GM15510 (cell line): ENCODE measurements around the gene KCND2.

ENCODE experiments used
- POLR2A ChIP-seq: IDR thresholded peaks from 3 replicates; pipeline ENCODE4 v1.6.1; 2011; ENCODE audit warnings: borderline replicate concordance; ENCODE audit not compliant: insufficient read length; ENCODE audit errors: extremely low read depth

The KCND2 gene

DNA sequence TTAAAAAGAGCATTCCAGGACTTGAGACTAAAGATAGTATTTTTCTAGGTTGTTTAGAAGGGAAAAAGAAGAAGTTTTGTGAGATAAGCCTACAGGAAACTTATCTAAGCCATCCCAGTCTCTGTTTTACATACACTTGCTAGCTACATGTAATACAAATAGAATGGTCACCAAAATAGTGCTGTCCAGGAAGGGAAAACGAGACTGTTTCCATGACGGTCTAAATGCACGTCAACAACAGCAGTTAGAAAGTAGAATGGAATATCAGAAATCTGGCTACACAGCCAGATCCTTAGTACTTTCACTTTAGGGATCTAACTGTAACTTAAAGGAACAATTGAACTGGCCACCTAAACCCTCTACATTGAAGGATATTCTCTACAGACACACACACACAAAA lies 467.4 kb downstream of the KCND2 start:
- no peak for TF ChIP-seq POLR2A

GRCh38 chr7:120741371-120742042 lies 468.5 kb downstream of the KCND2 start:
- TF ChIP-seq POLR2A, result no peak

DNA sequence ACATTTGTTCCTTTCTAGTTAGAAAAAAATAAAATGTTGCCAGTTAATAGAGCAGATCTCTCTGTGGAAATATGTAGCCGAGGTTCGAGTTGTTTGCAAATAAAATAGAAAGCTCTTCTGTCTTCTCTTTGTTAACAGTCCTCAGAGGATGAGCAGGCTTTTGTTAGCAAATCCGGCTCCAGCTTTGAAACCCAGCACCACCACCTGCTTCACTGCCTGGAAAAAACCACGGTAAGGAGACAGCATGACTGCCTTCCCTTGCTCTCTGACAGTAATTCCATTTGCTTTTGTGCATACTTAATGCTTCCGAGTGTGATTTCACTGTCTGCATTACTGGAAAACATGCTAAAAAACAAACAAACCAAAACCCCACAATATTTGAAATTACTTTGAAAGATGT lies 469.4 kb downstream of the KCND2 start:
- TF ChIP-seq POLR2A, result no peak

DNA sequence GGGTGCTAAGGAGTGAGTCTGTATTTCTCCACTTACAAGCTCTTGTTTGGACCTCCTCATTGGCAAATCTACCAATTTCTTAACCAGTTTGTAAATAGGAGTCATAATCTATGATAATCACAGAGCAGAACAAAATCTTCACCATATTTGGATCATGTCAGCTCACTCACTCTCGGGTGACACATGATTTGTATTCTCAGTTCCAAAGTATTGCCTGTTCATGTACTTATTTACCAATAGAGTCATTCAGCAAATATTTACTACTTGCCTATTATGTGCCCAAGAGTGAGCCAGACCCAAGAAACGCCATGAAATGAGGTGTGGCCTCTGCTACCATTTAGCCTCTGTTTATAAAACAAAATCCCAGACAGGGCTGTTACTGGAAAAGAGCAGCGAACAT lies 470.2 kb downstream of the KCND2 start:
- TF ChIP-seq POLR2A, result no peak

- no peak for TF ChIP-seq POLR2A
These were observed 487.1 kb downstream of the KCND2 start for GRCh38 chr7:120760050-120760449.

DNA sequence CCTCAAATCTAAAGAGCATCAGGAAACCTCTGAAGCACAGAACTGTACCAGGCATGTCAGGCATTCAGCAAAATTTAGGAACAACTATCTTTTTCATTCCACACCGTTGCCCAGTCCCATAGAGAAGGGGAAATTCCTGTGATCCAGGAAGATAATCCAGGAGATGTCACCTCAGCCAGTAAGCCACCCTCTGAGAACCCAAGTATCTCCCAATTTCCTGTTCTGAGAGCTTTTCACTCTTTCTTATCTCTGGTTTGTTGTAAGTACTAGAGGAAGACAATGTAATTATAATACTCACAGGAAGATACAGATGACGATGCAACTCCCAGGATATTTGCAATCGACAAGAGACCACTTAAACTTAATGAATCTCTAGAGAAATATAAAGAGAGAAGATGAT lies 487.9 kb downstream of the KCND2 start:
- TF ChIP-seq POLR2A, result no peak

DNA sequence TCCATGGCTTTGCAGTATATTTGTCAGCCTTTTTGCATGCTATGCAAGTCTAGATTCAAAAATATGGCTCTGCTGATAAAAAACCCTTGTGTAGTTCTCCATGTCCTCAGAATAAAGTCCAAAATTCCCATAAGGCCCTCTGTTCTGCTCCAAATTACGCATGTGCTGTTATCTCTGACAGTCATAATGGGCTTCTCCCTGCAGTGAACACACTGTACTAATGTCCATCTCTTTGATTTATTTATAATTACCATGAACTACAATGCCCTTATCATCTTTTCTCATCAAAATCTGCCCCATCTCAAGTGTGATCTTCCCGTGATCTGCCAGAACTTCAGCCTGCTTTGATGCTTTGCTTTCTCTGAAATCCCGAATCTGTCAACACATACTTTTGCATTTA lies 497.2 kb downstream of the KCND2 start:
- TF ChIP-seq POLR2A, result no peak

GRCh38 chr7:120774481-120774880 lies 501.5 kb downstream of the KCND2 start:
- TF ChIP-seq POLR2A, result no peak

DNA sequence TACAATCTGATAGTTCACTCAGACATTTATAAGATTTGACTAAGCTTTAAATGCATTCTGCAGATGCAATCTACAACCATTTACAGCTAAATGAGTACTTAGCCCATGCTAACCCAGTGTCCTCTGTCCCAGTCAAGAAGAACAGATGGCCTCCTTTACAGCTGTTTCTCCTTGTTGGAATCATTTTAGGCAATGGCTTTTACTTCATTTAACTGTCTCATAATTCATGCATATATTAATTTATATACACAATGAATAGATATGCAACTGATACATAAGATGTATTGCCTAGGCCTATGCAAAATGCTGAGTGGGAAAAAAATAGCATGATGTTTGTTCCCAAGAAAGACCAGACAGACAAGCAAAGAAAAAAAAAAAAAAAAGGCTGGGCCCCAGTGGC lies 502.8 kb downstream of the KCND2 start:
- TF ChIP-seq POLR2A, result no peak

DNA sequence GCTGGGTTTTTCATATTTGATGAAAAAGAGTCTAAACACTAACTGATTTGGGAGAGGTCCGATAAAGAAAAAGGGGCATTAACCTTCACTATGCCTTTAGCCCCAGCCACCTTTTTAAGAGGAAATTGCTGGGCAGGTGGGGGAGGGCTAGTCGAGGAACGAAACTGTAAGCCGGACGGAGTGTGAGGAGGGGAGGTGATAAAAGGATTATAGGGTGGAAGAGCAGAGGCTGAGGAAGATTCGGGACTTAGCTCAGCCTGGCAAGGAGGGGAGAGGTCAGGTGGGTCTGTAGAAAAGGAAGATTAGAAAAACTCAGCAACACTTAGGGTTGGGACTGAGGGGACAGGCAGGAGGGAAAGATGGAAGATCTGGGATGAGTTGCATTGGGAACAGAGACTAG lies 508.0 kb downstream of the KCND2 start:
- no peak for TF ChIP-seq POLR2A

- no peak for TF ChIP-seq POLR2A
These were observed 510.3 kb downstream of the KCND2 start for GRCh38 chr7:120783273-120783672.

GRCh38 chr7:120783721-120784120 lies 510.7 kb downstream of the KCND2 start:
- no peak for TF ChIP-seq POLR2A

GRCh38 chr7:120785095-120785494 lies 512.1 kb downstream of the KCND2 start:
- TF ChIP-seq POLR2A, result no peak

GRCh38 chr7:120792091-120792860 lies 519.3 kb downstream of the KCND2 start:
- no peak for TF ChIP-seq POLR2A

GRCh38 chr7:120792861-120793130 lies 519.8 kb downstream of the KCND2 start:
- no peak for TF ChIP-seq POLR2A

- TF ChIP-seq POLR2A, result no peak
These were observed 520.4 kb downstream of the KCND2 start for GRCh38 chr7:120793213-120793936.
